Temporal lobe (tissue), 2 donors: ENCODE data around the gene B4GALT5. TPM values are rescaled to one million over a fixed set of nuclear protein-coding genes. Genes with fewer than 3 reads are reported as not detected.

Experiments
- small RNA-seq: library from RNA; depleted of rRNA; stranded (forward); fragments of <200 nt; gene quantifications from one replicate; pipeline ENCODE3, GENCODE V24; 2014; ENCODE audit warnings: low replicate concordance
- total RNA-seq: library from RNA; depleted of rRNA; stranded (reverse); fragments of >200 nt; gene quantifications from one replicate; pipeline ENCODE4 v1.2.3, GENCODE V29; 2014

B4GALT5 gene
- total RNA-seq, 1 donor from 2014 or later = 61.5 TPM

Small RNA genes within 50 kb of the gene (small RNA-seq; reads per million reads assigned to genes)
- not detected for gene RN7SL197P
- not detected for gene SNRPFP1

Other genes with a start within 250 kb of the B4GALT5 start
- gene KCNB1, start 231.2 kb downstream of the B4GALT5 start, total RNA-seq = 9.3 TPM
- 4.9 TPM for gene PTGIS, start 145.7 kb downstream of the B4GALT5 start, total RNA-seq
- gene SLC9A8, start 99.0 kb upstream of the B4GALT5 start, total RNA-seq = 4.4 TPM
- 4.2 TPM for gene SPATA2, start 201.7 kb upstream of the B4GALT5 start, total RNA-seq
- 25.6 TPM for gene RNF114, start 222.5 kb upstream of the B4GALT5 start, total RNA-seq